H9 (cell line): Measurements from ENCODE around the gene DDX25. TPM values are rescaled to one million over a fixed set of nuclear protein-coding genes. Genes with fewer than 3 reads are reported as not detected.

Source experiments
- DNase-seq: peaks from one replicate; pipeline ENCODE4 v3.0.0-alpha.2; 2017
- H2AFZ ChIP-seq: one replicate; pipeline ENCODE4 v1.6.1; 2013; ENCODE audit warnings: mild to moderate bottlenecking, low read length, control low read depth, moderate library complexity
- H2AK5ac ChIP-seq: 2 replicates; pipeline ENCODE4 v1.6.1; 2013; ENCODE audit warnings: low read length, control low read depth, mixed read lengths; ENCODE audit not compliant: insufficient read length
- H2BK120ac ChIP-seq: one replicate; pipeline ENCODE4 v1.6.1; 2013; ENCODE audit warnings: low read depth, mild to moderate bottlenecking, low read length, control low read depth, inconsistent platforms; ENCODE audit not compliant: poor library complexity, severe bottlenecking
- H2BK12ac ChIP-seq: 2 replicates; pipeline ENCODE4 v1.6.1; 2013; ENCODE audit warnings: low read length, control low read depth, mixed read lengths, low read depth; ENCODE audit not compliant: insufficient read length
- H2BK15ac ChIP-seq: 2 replicates; pipeline ENCODE4 v1.6.1; 2013; ENCODE audit warnings: low read depth, low read length, control low read depth
- H2BK20ac ChIP-seq: one replicate; pipeline ENCODE4 v1.6.1; 2013; ENCODE audit warnings: low read depth, mild to moderate bottlenecking, low read length, control low read depth, inconsistent platforms; ENCODE audit not compliant: poor library complexity, severe bottlenecking
- H2BK5ac ChIP-seq: 2 replicates; pipeline ENCODE4 v1.6.1; 2013; ENCODE audit warnings: low read length, control low read depth, mixed read lengths; ENCODE audit not compliant: insufficient read length
- H3K14ac ChIP-seq: 2 replicates; pipeline ENCODE4 v1.6.1; 2013; ENCODE audit warnings: low read length, control low read depth; ENCODE audit not compliant: insufficient read depth
- H3K18ac ChIP-seq: 2 replicates; pipeline ENCODE4 v1.6.1; 2013; ENCODE audit warnings: low read depth, mild to moderate bottlenecking, mixed read lengths, low read length, control low read depth; ENCODE audit not compliant: insufficient read length
- H3K23ac ChIP-seq: 2 replicates; pipeline ENCODE4 v1.6.1; 2013; ENCODE audit warnings: low read length, control low read depth, mixed read lengths, low read depth; ENCODE audit not compliant: insufficient read length
- H3K23me2 ChIP-seq: 2 replicates; pipeline ENCODE4 v1.6.1; 2013; ENCODE audit warnings: low read depth, mild to moderate bottlenecking, mixed read lengths, low read length, control low read depth; ENCODE audit not compliant: insufficient read length, poor library complexity, severe bottlenecking
- H3K27ac ChIP-seq: 2 replicates; pipeline ENCODE4 v1.5.1; 2013; ENCODE audit warnings: low read length, control low read depth, mixed read lengths, low read depth; ENCODE audit not compliant: insufficient read length
- H3K27me3 ChIP-seq: 2 replicates; pipeline ENCODE4 v1.6.1; 2013; ENCODE audit warnings: low read length, control low read depth, inconsistent platforms; ENCODE audit not compliant: insufficient read depth
- H3K4ac ChIP-seq: 2 replicates; pipeline ENCODE4 v1.6.1; 2013; ENCODE audit warnings: low read depth, mild to moderate bottlenecking, control low read depth, inconsistent platforms, low read length, moderate library complexity
- H3K4me1 ChIP-seq: 2 replicates; pipeline ENCODE4 v1.6.1; 2013; ENCODE audit warnings: low read length, control low read depth, inconsistent platforms; ENCODE audit not compliant: insufficient read depth
- H3K4me2 ChIP-seq: 2 replicates; pipeline ENCODE4 v1.6.1; 2013; ENCODE audit warnings: low read length, control low read depth, mixed read lengths; ENCODE audit not compliant: insufficient read length, insufficient read depth
- H3K56ac ChIP-seq: 2 replicates; pipeline ENCODE4 v1.6.1; 2013; ENCODE audit warnings: low read depth, mild to moderate bottlenecking, mixed read lengths, low read length, control low read depth; ENCODE audit not compliant: insufficient read length
- H3K79me1 ChIP-seq: 2 replicates; pipeline ENCODE4 v1.6.1; 2013; ENCODE audit warnings: low read depth, mild to moderate bottlenecking, moderate library complexity, low read length, control low read depth, inconsistent platforms; ENCODE audit not compliant: insufficient read depth, poor library complexity, severe bottlenecking
- H3K79me2 ChIP-seq: 2 replicates; pipeline ENCODE4 v1.6.1; 2013; ENCODE audit warnings: low read length, control low read depth, inconsistent platforms; ENCODE audit not compliant: insufficient read depth
- H3K9ac ChIP-seq: 2 replicates; pipeline ENCODE4 v1.6.1; 2013; ENCODE audit warnings: low read length, control low read depth, mixed read lengths; ENCODE audit not compliant: insufficient read length; ENCODE audit errors: extremely low read depth
- H3K9me3 ChIP-seq: one replicate; pipeline ENCODE4 v1.6.1; 2013; ENCODE audit warnings: low read depth, low read length, inconsistent platforms; ENCODE audit not compliant: control insufficient read depth
- H3T11ph ChIP-seq: one replicate; pipeline ENCODE4 v1.6.1; 2013; ENCODE audit warnings: mild to moderate bottlenecking, low read length, control low read depth, inconsistent platforms
- H4K20me1 ChIP-seq: one replicate; pipeline ENCODE4 v1.6.1; 2013; ENCODE audit not compliant: control insufficient read depth, insufficient read length, insufficient read depth
- H4K5ac ChIP-seq: 2 replicates; pipeline ENCODE4 v1.6.1; 2013; ENCODE audit warnings: low read depth, mild to moderate bottlenecking, mixed read lengths, low read length, control low read depth; ENCODE audit not compliant: insufficient read length
- H4K8ac ChIP-seq: replicated peaks from 2 replicates; pipeline ENCODE4 v1.6.1; 2013; ENCODE audit warnings: low read length, control low read depth, mixed read lengths, low read depth; ENCODE audit not compliant: insufficient read length
- H4K91ac ChIP-seq: 2 replicates; pipeline ENCODE4 v1.6.1; 2013; ENCODE audit warnings: low read depth, mild to moderate bottlenecking, moderate library complexity, mixed read lengths, low read length, control low read depth; ENCODE audit not compliant: insufficient read length
- H3K27ac Mint-ChIP-seq, 3 experiments: 2 replicates in 2 of 3; 3 replicates in 1 of 3; pipeline ENCODE4 v1.8.0; 2020 to 2021; ENCODE audit warnings: mixed read lengths in 3 of 3, mild to moderate bottlenecking in 1 of 3, moderate library complexity in 1 of 3
- H3K27me3 Mint-ChIP-seq: 2 replicates; pipeline ENCODE4 v1.8.0; 2021; ENCODE audit warnings: low read depth, mild to moderate bottlenecking, moderate library complexity, mixed read lengths
- H3K36me3 Mint-ChIP-seq, 3 experiments: 2 replicates in 2 of 3; 3 replicates in 1 of 3; pipeline ENCODE4 v1.8.0; 2020 to 2021; ENCODE audit warnings: low read depth in 3 of 3, mixed read lengths in 3 of 3; ENCODE audit not compliant: insufficient read depth in 1 of 3
- H3K4me1 Mint-ChIP-seq, 2 experiments: 2 replicates each; pipeline ENCODE4 v1.8.0; 2020; ENCODE audit warnings: mixed read lengths in 2 of 2
- H3K4me3 Mint-ChIP-seq, 2 experiments: 2 replicates in 1 of 2; 3 replicates in 1 of 2; pipeline ENCODE4 v1.8.0; 2020 to 2021; ENCODE audit warnings: mild to moderate bottlenecking in 2 of 2, mixed read lengths in 2 of 2, moderate library complexity in 1 of 2
- H3K9me3 Mint-ChIP-seq, 2 experiments: 2 replicates in 1 of 2; 3 replicates in 1 of 2; pipeline ENCODE4 v1.8.0; 2020; ENCODE audit warnings: mild to moderate bottlenecking in 2 of 2, mixed read lengths in 2 of 2, moderate library complexity in 1 of 2
- WGBS: extraction: QIAGEN DNeasy Blood & Tissue Kit; methylation state at CpG from one replicate; pipeline ENCODE4 v1.1.7; 2013; ENCODE audit warnings: missing lambda C conversion rate, low lambda C conversion rate, mixed read lengths; ENCODE audit not compliant: insufficient read length; ENCODE audit errors: extremely low coverage; 5-methylcytosine and 5-hydroxymethylcytosine counted together
- total RNA-seq: library from RNA; stranded (reverse); gene quantifications from 2 replicates; pipeline ENCODE4 v1.2.1, GENCODE V29; 2021
- TF ChIP-seq, protein P1 (sequence below): fragments of 200-600 bp; sonication (generic); conservative IDR thresholded peaks from 3 replicates; pipeline ENCODE4 v1.8.0; 2021; ENCODE audit warnings: antibody characterized with exemption, mild to moderate bottlenecking

DDX25 gene
- total RNA-seq, 1 experiment from 2014 or later, result 6.9 TPM

DNA sequence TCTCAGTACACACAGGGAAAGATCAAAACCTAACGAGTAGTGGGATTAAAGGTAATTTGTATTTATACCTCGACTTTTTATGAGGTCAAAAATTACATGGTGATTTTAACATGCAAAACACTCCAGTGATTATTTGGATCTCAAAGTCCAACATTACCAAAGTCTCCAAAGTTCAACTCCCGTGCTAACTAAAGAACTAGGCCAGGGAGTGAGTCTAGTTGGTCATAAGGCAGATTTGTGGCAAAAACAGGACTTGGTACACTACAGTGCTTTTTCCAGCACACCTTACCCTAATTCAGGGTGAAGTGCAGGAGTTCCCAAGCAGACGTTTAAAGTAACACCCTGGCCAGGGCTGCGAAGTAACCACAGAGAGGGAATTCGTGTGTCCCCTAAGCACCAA lies 2.4 kb upstream of the DDX25 start:
- Histone ChIP-seq H3K4ac (no peak overlapping the region), H4K8ac (no peak overlapping the region), H3K14ac (no peak overlapping the region), H2BK5ac (no peak overlapping the region), H2BK120ac (no peak overlapping the region), H3K4me1 (no peaks in the 10 kb centered on the region; the same call in none of the 2 replicates), H2AFZ (no peak overlapping the region), H4K91ac (no peak overlapping the region), H3K9me3 (no peaks in the 10 kb centered on the region), H2BK12ac (no peak overlapping the region), H3K27me3 (peaks cover 9% of the 10 kb centered on the region; the same call in 1 of the 2 replicates), H4K5ac (no peak overlapping the region), H2BK15ac (no peak overlapping the region), H3T11ph (no peak overlapping the region), H4K20me1 (no peaks in the 10 kb centered on the region), H3K23ac (no peak overlapping the region), H3K79me2 (peaks cover 2% of the 10 kb centered on the region; the same call in 1 of the 2 replicates), H3K9ac (no peak overlapping the region), H2AK5ac (no peak overlapping the region), H3K56ac (no peak overlapping the region), H3K23me2 (peaks cover 11% of the 10 kb centered on the region), H2BK20ac (no peak overlapping the region), H3K4me2 (peak overlapping the region; percentile 79), H3K18ac (no peak overlapping the region), H3K79me1 (no peaks in the 10 kb centered on the region), H3K27ac (no peak overlapping the region)
- no CpG with 5 or more reads among the region's 6 CpGs for WGBS
- H3K4me3 Mint-ChIP-seq, result peak overlapping the region; percentile 91 to 97
- H3K36me3 Mint-ChIP-seq, result peaks cover 11 to 30% (median 21%) of the 10 kb centered on the region in 3 experiments
- H3K27ac Mint-ChIP-seq, result no peak overlapping the region; a peak in 1 of 7 replicates
- H3K9me3 Mint-ChIP-seq, result peaks cover 0 to 6% of the 10 kb centered on the region in 2 experiments; a peak in 1 of 5 replicates
- peaks cover 32% of the 10 kb centered on the region for H3K27me3 Mint-ChIP-seq
- DNase-seq, result no peak
- H3K4me1 Mint-ChIP-seq, result peaks cover 10 to 16% of the 10 kb centered on the region in 2 experiments
- TF ChIP-seq, protein P1, sequence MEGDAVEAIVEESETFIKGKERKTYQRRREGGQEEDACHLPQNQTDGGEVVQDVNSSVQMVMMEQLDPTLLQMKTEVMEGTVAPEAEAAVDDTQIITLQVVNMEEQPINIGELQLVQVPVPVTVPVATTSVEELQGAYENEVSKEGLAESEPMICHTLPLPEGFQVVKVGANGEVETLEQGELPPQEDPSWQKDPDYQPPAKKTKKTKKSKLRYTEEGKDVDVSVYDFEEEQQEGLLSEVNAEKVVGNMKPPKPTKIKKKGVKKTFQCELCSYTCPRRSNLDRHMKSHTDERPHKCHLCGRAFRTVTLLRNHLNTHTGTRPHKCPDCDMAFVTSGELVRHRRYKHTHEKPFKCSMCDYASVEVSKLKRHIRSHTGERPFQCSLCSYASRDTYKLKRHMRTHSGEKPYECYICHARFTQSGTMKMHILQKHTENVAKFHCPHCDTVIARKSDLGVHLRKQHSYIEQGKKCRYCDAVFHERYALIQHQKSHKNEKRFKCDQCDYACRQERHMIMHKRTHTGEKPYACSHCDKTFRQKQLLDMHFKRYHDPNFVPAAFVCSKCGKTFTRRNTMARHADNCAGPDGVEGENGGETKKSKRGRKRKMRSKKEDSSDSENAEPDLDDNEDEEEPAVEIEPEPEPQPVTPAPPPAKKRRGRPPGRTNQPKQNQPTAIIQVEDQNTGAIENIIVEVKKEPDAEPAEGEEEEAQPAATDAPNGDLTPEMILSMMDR, result no peak
